NOMO-1 treated with dmso at 0.1 percent for 144 hours (cell line): ENCODE measurements around the gene CAPN10.
"Not testable (repeated sequence)": the region's sequence is repeated elsewhere in the genome, so short reads cannot be mapped to it uniquely, and the experiment has no call there.

Experiments used
- DNase-seq: peaks from one replicate; lab custom pipeline; 2025; ENCODE audit not compliant: unreplicated experiment; lab: John Stamatoyannopoulos, UW

Gene CAPN10, protein sequence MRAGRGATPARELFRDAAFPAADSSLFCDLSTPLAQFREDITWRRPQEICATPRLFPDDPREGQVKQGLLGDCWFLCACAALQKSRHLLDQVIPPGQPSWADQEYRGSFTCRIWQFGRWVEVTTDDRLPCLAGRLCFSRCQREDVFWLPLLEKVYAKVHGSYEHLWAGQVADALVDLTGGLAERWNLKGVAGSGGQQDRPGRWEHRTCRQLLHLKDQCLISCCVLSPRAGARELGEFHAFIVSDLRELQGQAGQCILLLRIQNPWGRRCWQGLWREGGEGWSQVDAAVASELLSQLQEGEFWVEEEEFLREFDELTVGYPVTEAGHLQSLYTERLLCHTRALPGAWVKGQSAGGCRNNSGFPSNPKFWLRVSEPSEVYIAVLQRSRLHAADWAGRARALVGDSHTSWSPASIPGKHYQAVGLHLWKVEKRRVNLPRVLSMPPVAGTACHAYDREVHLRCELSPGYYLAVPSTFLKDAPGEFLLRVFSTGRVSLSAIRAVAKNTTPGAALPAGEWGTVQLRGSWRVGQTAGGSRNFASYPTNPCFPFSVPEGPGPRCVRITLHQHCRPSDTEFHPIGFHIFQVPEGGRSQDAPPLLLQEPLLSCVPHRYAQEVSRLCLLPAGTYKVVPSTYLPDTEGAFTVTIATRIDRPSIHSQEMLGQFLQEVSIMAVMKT

DNA sequence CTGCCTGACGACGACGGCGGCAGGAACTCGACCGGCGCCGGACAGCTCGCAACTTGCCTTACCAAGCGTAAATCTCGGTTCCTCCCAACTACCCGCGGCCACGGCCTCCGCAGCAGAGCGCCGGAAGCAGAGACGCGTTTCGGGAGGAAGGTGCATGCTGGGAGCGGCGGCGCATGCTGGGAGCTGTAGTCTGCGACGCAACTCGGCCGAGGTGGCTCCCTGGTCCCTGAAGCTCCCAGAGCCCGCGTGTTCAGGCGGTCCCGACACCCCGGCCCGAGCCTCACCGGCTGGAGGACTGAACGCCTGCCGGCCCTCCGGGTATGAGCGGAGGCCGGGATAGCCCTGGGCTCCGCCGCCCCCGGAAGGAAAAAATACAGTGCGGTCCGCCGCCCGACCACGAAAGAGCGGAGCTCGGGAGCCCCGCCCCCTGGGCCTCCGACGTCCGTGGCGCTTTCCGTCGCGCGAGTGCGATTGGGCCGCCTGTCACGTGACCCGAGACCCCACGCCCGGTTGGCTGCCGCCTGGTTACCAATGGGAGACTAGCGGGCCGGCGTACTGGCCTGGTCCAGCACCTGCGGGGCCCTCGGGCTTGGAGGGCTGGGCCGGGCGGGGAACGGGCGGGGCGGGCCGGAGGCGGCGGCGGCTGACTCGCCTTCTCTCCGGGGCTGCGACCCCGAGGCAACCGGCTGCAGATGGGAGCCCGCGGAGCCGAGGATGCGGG lies at the start of gene CAPN10:
CAPN10 (plus strand) TSS at position 537 of the 721 bp plus-strand sequence; CDS start at position 715, 178 bp downstream.
- peak; percentile 94 for DNase-seq

DNA sequence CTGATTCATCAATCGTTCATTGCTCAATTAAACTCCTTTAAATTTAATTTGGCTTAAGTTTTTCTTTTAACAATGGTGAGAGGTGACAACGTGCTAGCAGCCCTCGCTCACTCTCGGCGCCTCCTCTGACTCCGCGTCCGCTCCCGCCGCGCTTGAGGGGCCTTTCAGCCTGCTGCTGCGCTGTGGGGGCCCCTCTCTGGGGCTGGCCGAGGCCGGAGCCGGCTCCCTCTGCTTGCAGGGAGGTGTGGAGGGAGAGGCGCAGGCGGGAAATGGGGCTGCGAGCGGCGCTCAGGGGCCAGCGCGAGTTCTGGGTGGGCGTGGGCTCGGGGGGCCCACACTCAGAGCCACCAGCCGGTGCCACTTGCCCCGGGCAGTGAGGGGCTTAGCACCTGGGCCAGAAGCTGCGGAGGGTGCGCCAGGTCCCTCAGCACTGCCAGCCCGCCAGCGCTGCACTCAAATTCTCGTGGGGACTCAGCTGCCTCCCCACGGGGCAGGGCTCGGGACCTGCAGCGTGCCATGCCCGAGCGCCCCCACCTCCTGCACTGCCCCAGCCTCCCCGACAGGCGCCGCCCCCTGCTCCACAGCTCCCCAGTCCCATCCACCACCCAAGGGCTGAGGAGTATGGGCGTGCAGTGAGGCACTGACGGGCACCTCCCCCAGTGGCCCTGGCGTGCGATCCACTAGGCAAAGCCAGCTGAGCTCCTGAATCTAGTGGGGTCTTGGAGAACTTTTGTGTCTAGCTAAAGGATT lies 48.3 kb upstream of the CAPN10 start:
- no peak for DNase-seq

DNA sequence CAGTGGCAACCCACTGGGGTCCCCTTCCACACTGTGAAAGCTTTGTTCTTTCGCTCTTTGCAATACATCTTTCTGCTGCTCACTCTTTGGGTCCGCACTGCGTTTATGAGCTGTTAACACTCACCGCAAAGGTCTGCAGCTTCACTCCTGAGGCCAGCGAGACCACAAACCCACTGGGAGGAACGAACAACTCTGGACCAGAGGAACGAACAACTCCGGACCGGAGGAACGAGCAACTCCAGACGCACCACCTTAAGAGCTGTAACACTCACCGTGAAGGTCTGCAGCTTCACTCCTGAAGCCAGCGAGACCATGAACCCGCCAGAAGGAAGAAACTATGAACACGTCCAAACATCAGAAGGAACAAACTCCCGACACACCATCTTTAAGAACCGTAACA lies 47.4 kb upstream of the CAPN10 start:
- DNase-seq = not testable (repeated sequence)

DNA sequence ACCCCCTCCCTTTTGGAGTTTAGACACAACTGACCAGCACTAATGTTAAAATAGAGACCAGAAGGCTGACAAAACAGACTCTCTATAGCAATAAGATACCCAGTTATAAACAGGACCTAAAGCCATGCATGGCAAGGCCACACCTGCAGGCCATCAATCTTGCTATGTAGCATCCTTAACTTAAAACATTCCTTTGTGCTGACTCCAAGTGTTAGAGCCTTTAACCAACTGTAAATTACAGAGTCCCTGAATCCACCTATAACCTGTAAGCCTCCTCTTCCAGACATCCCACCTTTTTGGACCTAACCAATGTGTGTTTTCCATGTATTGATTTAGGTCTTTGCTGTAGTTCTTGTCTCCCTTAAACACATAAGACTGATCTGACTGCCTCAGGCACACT lies 46.6 kb upstream of the CAPN10 start:
- DNase-seq = no peak

DNA sequence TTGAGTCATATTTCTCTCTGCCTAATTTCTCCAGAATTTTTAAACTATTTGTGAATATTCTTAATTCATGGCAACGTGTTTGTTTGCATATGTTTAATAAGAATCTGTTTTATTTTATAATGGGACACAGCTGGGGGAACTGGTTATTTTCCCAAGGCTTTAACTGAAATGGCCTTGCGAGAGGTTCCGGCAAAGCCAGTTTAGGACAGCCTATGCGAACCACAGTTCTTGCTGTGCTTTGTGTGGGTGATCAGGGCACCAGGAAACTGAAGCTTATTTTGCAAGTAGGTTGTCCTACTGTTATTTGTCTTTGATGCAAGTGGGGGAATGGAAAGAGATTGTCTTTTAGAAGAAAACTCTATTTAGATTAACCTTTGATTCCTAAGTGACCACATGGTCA lies 35.2 kb upstream of the CAPN10 start:
- no peak for DNase-seq

DNA sequence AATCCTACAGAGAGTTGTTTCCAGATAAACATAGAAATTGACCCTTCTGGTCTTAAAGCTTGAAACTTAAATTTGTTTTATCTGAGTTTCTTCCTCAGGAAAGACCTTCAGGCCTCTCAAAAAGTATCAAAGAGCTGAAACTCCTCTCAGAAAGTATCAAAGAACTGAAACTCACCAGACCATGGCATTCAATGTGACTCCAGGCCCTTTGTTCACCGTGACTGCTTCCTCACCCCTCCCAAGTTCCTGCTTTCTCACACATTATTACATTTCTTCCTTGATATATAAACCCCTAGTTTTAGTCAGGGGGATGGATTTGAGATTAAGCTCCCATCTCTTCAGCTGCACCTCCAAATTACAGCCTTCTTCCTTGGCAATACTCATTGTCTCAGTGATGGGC lies 34.7 kb upstream of the CAPN10 start:
- DNase-seq = no peak

DNA sequence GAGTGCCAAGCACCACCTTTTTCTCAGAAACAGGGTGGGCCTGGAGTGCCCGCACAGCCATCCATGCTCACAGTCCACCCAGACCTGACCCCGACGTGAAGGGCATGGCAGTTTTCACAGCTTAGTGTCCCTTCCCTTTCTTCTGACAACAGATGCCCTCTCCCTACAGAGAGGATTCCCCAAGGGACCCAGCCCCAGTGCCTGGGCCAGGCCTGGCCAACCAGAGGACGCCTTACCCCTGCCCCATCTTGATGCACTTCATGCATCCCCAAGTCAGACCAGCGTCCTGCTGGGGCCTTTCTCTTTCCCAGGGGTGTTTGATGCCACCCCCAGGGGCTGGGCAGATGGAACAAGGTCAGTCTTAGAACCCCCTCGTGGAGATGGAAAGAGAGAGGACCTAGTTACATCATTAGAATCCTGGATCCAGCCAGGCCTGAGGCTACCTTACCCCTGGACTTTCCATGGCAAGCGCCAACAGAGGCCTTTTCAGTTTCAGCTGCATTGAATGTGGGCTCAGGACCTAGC lies 32.5 kb upstream of the CAPN10 start:
- no peak for DNase-seq

DNA sequence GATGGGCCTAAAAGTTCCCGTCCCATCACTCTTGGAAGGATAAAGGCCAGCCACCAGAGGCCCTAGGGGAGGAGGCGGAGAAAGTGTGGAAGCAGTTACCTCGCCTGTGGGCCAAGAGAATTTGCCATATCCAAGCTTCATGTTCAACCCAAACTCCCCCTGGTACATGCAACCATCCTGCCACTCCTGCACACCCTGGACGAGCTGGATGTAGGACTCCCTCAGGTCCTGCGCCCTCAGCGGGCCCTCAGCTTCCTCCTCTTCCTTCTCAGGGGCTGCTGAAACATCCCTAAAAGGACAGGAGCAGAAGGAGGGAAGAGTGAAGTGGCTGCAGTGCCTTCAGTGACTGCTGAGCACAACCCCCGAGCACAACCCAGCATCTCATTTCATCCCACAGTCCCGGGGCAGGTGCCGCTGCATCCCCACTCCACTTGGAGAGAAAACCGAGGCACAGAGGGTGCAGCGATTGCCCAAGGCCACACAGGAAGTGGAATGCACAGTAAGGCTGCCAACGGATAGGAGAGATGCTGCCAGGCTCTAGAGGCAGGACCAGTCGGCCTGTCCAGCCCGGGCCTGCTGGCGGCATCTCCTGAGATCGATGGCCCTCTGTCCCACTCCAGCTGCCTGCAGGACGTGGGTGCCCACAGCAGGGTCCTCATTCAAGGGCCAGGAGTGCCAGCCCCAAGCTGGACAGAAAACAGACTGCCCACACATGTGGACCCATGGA lies 31.6 kb upstream of the CAPN10 start:
- DNase-seq = no peak

DNA sequence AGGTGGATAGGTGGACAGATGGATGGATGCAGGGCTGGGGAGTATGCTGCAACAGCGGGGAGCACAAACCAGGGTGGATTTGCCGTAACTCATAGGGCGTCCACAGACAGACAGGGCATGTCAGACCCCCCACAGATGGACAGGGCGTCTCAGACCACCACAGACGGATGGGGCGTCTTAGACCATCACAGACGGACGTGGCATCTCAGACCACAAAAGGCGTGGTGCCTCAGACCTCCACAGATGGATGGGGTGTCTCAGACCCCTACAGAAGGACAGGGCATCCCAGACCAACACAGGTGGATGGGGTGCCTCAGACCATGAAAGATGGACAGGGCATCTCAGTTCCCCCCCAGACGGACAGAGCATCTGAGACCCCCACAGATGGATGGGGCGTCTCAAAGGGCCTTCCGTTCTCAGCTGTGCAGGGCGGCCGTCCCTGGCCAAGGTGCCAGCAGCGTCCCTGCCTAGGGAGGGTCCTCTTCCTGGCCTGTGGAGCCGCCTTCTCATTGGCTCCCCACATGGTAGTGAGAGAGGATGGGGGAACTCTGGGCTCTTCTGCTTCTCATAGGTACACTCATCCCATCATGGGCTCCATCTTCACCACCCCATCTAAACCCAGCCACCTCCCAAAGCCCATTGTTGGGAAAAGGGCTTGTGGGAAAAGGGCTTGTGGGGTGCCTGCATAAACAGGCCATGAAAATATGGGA lies 30.8 kb upstream of the CAPN10 start:
- no peak for DNase-seq

DNA sequence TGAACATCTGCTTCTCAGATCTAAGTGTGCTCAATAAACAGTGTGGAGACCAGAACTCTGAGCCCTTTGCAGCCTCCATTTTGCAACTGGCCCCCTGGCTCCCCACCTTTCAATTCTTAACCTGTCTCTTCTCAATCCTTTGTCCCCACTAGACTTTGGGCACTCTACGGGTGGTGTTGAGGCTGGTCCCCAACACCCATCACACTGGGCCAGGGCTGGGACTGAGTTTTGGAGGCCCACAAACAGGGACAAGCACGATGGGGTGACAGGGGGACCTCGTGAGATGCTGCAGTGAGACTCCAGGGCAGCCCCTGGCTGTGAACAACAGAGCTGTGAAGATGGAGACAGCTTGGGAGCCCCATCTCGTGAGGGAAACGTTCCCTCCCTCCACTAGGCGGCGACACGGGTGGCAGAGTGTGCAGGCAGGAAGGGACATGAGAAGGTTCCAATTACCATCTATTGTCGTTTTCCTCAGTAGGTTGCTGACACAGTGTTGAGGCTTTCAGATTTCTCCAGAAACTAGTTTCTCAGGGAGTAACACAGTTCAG lies 29.9 kb upstream of the CAPN10 start:
- peak; percentile 7 for DNase-seq

DNA sequence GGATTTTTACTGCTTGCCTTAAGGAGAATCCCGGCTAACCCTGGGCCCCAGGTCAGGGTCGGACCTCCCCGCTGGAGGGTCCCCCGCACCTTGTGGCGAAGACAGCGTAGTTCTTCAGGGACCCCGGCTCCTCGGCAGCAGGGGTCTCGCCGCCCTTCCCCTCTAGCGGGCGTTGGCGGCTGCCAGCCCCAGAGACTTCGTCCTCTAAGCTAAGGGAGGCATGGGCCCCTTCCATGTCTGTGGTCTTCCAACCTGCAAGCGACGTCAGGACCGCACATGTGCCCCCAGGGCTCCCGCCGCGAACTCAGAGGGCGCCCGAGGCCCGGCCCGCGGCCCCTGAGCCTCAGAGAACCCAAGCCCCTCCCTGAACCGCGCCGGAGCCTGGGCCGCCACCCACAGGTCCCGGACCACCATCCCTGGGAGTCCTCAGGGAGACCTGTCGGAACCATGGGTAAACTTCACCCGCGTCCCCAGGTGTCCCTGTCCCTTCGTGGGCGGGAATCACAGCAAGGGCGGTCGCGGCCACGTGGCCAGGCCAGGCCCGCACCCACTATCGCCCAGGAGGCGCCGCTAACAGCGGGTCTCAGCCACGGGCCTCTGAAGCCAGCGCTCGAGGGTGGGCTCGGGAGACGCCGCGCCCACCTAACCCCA lies 29.3 kb upstream of the CAPN10 start:
- no peak for DNase-seq

DNA sequence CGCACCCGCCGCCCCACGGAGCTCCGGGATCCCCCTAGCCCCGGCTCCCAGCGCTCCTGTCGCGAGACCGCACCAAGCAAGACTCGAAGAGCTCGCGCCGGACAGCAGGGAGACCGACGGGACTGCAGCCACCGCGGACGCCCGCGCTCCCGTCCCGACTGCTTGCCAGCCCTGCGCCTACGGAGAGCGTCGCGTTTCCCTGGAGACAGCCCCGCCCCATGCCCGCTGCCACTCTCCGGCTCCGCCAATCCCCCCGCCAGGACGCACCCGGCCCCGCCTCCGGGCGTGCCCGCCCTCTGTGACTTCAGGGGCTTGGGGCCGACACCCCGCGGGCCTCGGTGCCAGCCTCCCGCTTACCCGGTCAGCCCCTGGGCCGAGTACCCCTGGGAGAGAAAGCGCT lies 28.7 kb upstream of the CAPN10 start, which contains the start of gene ANKMY1:
ANKMY1 (minus strand) TSS at position 181 of the 400 bp plus-strand sequence. CDS start 653 bp downstream, outside the sequence.
- DNase-seq = no peak

DNA sequence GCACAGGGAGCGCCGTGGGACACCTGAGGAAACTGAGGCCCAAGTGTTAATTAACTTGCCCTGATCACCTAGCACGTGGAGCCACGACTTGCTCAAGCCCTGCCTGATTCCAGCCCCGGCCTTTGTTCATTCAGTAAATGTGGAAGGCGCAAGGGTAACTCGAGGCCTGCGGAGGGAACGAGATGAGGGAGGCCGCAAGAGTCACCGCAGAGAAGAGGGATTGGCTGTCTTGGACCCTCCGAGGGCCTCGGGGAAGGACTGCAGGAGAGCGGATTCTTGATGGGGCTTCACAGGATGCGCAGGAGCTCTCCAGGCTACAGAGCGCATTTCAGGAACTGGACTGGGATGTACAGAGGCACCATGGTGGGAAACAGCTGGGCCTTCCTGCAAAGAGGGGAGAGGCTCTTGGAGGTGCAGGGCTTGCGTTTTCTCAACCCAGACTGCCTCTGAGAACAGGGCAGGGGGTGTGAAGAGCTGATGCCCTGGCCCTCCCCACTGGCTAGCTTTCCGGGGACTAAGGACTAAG lies 28.2 kb upstream of the CAPN10 start:
- DNase-seq = no peak

DNA sequence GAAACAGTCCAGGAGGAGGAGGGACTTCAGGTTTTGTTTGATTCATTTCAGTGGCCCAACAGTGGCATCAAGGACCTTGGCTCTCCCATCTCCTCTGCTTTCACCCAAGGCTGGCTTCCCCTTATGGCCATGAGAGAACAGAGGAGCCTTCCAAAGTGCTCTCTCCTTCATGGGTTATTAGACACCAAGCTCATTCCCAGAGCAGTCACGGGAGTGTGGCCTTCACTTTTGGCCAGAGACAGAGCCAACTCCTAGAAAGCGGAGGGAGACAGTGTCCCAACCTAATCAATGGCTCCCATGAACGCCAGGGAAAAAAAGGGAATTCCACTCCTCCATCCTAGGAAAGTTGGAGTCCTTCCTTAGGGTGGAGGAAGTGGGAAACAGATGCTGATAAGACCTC lies 27.2 kb upstream of the CAPN10 start:
- DNase-seq = no peak

DNA sequence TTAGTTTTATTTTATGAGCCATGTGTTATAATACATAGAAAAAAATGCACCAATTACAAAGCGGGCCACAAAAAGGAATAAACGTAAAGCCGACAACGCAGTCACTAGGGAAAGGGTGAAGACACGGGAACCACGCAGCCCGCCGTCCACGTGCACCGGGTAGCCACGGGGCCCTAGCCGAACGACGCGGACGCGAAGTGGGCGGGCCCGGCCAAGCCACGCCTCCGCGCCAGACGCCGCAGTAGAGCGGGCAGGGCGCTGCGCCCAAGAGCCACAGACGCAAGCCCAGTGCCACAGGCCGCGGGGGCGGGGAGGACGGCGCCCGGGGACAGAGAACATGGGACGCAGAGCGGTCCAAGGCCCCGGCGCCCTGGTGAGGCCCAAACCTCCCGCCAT lies 26.5 kb upstream of the CAPN10 start, which contains the start of gene DUSP28:
DUSP28 (plus strand) TSS at position 274 of the 396 bp plus-strand sequence. CDS start 328 bp downstream, outside the sequence.
- DNase-seq = peak; percentile 75

DNA sequence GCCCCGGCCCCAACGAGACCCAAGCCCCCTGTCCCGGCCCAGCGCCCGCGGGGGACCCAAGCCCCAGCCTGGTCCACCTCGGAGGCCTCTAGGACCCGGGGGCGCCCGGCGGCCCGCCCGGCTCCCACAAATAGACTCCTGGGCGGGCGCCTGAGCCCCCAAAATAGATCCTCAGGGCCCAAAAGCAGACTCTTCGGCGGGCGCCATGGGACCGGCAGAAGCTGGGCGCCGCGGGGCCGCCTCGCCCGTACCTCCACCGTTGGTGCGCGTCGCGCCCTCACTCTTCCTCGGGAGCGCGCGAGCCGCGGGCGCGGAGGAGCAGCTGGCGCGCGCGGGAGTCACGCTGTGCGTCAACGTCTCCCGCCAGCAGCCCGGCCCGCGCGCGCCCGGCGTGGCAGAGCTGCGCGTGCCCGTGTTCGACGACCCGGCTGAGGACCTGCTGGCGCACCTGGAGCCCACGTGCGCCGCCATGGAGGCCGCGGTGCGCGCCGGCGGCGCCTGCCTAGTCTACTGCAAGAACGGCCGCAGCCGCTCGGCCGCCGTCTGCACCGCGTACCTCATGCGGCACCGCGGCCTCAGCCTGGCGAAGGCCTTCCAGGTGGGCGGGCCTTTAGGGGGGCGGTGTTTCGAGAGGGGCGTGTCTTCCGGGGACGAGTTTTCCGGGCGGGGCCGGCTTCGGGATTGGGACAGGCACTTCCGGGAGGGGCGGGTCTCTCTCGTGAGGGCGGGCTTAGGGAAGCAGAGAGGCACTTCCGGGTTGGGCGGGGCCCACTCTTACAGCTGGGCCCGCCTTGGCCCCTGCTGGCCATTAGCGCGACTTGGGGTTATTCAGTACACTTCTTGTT lies 25.8 kb upstream of the CAPN10 start:
- peak; percentile 95 for DNase-seq

DNA sequence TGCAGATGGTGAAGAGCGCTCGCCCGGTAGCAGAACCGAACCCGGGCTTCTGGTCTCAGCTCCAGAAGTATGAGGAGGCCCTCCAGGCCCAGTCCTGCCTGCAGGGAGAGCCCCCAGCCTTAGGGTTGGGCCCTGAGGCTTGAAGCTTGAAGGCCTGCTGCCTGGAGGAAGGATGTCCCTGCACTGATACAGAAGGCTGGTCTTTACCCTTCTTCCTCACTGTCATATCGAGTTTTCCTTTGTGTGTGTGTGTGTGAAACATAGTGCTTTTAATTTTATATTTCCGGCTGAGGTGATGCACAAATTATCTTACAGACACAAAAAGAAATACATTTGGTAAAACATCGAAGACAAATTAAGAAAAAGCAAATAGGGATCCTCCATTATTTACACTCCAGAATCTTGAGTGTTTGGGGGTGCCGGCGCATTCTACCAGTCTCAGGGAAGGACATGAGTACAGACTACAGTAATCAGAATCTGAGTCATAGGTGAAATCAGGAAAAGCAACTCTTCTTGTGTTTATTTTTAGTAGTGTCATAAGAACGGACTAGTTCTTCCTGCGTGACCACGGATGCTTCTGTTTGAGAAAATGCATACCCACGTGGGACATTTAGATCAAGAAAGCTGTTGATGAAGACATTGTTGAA lies 25.1 kb upstream of the CAPN10 start:
- DNase-seq = peak; percentile 27
